ENCODE data around the gene TMEM30A.

DNA sequence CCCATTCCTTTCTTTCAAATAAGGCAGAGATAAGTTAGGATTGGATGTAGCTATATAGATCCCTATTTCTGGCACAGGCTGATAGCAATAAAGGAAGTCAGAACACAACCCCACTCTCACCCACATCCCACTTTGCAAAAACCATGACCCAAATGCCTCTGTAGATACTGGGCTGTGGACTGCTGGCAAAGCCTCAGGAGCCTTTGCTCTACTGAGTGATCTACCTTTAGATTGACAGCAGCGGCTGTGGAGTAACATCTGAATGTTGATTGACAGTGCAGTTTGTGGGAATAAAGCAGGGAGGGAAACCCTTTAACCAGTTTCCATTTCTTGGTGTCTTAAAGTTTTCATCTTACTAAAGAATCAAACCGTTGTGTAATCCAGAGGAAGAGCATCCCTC is 6.7 kb upstream of the TMEM30A start:
- TF ChIP-seq, protein P1, sequence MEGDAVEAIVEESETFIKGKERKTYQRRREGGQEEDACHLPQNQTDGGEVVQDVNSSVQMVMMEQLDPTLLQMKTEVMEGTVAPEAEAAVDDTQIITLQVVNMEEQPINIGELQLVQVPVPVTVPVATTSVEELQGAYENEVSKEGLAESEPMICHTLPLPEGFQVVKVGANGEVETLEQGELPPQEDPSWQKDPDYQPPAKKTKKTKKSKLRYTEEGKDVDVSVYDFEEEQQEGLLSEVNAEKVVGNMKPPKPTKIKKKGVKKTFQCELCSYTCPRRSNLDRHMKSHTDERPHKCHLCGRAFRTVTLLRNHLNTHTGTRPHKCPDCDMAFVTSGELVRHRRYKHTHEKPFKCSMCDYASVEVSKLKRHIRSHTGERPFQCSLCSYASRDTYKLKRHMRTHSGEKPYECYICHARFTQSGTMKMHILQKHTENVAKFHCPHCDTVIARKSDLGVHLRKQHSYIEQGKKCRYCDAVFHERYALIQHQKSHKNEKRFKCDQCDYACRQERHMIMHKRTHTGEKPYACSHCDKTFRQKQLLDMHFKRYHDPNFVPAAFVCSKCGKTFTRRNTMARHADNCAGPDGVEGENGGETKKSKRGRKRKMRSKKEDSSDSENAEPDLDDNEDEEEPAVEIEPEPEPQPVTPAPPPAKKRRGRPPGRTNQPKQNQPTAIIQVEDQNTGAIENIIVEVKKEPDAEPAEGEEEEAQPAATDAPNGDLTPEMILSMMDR (tag by site-specific recombination; IDR thresholded peaks at IDR 0.05), result no peak
- TF ChIP-seq ZXDB (tag by site-specific recombination; IDR thresholded peaks at IDR 0.05) (no peak), ZNF544 (tag by site-specific recombination; IDR thresholded peaks at IDR 0.05) (no peak)

Measured in HEK293 (cell line).